ENCODE measurements around the gene GAK. TPM values are rescaled to one million over a fixed set of nuclear protein-coding genes. Genes with fewer than 3 reads are reported as not detected.

GAK gene
- total RNA-seq, 1 experiment from 2014 or later = 81.1 TPM

DNA sequence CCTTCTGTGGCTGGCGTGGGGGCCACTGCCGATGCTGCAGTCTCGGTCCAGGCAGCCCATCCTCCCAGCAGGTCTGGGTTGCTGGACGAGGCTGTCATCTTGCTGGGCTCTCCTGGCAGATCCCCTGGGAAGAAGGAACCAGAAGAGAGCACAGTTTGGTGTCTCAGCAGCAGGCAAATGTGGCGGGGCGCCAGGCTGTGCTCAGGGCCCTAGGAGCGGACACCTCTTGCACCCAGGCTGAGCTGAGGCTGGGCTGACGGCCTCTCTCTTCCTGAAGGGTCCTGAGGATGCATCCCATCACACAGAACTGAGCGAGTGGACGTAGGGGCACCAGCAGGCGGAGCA is 67.0 kb downstream of the GAK start:
- Histone ChIP-seq H3K27me3 (no peaks in the 10 kb centered on the region), H3K27ac (no peak overlapping the region), H3K36me3 (peaks cover 62% of the 10 kb centered on the region), H3K4me3 (no peak overlapping the region), H3K9me3 (replicated peaks) (no peaks in the 10 kb centered on the region), H3K4me1 (peaks cover 1% of the 10 kb centered on the region; the same call in 1 of the 2 replicates)
- no peak for DNase-seq

- no peaks in the 10 kb centered on the region for H3K4me1 ChIP-seq
- no peak for DNase-seq
- H3K4me3 ChIP-seq = no peak overlapping the region
- H3K27me3 ChIP-seq = no peaks in the 10 kb centered on the region
- no peak overlapping the region for H3K27ac ChIP-seq
- peaks cover 65% of the 10 kb centered on the region for H3K36me3 ChIP-seq
- H3K9me3 ChIP-seq (replicated peaks) = no peaks in the 10 kb centered on the region
These were observed 67.5 kb downstream of the GAK start for GRCh38 chr4:864456-865120.

DNA sequence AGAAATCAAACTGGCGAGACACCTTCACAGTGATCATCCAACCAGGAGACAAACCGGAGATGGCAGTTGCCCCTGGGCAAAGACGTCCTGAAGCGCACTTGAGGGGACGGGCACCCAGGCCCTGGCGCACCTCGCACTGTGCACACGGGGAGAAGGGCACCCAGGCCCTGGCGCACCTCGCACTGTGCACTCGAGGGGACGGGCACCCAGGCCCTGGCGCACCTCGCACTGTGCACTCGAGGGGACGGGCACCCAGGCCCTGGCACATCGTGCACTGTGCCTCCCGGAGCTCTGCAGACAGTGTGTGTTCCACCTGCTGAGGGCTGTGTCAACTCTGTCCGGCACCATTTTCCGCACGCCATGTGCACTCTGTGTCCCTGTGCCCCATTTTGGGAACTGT is 71.6 kb downstream of the GAK start:
- Histone ChIP-seq H3K4me1 (no peaks in the 10 kb centered on the region), H3K4me3 (no peak overlapping the region), H3K36me3 (peaks cover 73% of the 10 kb centered on the region), H3K9me3 (replicated peaks) (peaks cover 6% of the 10 kb centered on the region), H3K27ac (no peak overlapping the region), H3K27me3 (no peaks in the 10 kb centered on the region)
- DNase-seq = no peak

DNA sequence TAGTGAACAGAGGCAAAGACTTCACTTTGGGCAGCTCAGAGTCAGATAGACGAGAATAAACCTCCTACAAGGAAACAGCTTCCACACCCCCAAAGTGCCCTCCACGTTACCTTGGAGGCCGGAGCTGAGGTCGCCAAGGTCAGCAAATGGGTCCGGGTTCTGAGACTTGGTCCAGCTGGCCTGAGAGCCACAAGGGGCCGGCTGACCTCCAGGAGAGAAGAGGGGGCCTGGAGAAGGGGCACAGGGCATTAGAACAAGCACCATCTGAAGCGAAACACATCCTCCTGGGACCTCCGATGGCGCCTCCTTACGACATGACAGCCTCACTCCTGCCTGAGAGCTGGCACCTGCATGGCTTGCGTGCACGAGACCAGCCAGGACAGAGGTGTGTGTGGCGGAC is 72.6 kb downstream of the GAK start:
- H3K27ac ChIP-seq = no peak overlapping the region
- H3K4me1 ChIP-seq = no peaks in the 10 kb centered on the region
- peaks cover 9% of the 10 kb centered on the region for H3K9me3 ChIP-seq (replicated peaks)
- no peak for DNase-seq
- H3K36me3 ChIP-seq = peaks cover 75% of the 10 kb centered on the region
- H3K27me3 ChIP-seq = no peaks in the 10 kb centered on the region
- no peak overlapping the region for H3K4me3 ChIP-seq

DNA sequence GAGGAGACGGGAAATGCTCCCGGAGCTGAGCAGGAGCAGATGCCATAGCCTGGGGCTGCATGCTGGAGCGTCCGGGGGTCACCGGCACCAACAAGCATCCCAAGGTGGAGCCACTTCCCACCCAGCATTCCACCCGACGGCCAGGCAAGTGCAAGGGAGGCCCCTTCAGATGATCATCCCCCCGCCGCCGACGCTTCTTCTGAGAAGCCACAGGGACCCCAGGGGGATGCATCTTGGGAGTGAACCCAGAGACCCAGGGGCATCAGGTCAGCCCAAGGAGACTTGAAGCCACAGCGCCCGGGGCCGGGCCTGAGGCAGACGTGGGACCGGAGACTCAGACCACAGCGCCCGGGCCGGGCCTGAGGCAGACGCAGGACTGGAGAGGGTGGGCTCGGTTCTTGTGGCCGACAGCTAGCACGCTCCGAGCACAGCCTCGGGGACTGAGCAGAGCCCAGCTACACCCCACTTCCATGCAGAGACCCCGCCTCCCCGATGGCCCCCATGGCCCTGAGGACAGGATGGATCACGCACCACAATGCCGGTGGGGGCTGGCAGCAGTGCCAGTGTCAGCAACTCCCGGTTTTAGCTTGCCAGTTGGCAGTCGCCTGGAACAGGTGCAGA is 73.2 kb downstream of the GAK start:
- H3K27me3 ChIP-seq = no peaks in the 10 kb centered on the region
- DNase-seq = no peak
- H3K36me3 ChIP-seq = peaks cover 75% of the 10 kb centered on the region
- H3K27ac ChIP-seq = no peak overlapping the region
- no peak overlapping the region for H3K4me3 ChIP-seq
- H3K9me3 ChIP-seq (replicated peaks) = peaks cover 9% of the 10 kb centered on the region
- no peaks in the 10 kb centered on the region for H3K4me1 ChIP-seq

DNA sequence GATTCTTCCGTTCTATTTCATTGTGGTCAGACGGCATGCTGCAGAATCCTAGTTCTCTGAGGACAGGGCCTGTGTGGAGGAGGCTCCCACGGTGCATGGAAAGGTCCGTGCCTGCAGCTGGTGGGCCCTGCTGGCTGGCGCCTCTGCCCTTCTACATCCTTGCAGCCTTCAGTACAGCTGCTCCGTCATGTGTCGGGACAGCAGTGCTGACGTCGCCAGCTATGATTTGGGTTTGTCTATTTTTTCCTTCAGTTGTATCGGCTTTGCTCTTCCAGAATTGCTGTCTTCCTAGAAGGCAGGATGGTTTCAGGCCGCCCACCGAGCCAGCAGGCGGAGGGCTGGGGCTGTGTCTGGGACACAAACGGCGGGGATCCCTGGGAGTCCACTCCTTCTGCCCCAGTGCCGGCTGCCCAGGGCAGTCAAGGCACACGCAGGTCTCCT is 74.1 kb downstream of the GAK start:
- no peak overlapping the region for H3K4me3 ChIP-seq
- H3K9me3 ChIP-seq (replicated peaks) = peaks cover 9% of the 10 kb centered on the region
- no peak overlapping the region for H3K27ac ChIP-seq
- H3K4me1 ChIP-seq = no peaks in the 10 kb centered on the region
- no peak for DNase-seq
- H3K27me3 ChIP-seq = no peaks in the 10 kb centered on the region
- peaks cover 72% of the 10 kb centered on the region for H3K36me3 ChIP-seq

- peaks cover 9% of the 10 kb centered on the region for H3K9me3 ChIP-seq (replicated peaks)
- DNase-seq = no peak
- H3K36me3 ChIP-seq = peaks cover 67% of the 10 kb centered on the region
- H3K4me3 ChIP-seq = no peak overlapping the region
- no peaks in the 10 kb centered on the region for H3K27me3 ChIP-seq
- no peak overlapping the region for H3K27ac ChIP-seq
- H3K4me1 ChIP-seq = no peaks in the 10 kb centered on the region
These were observed 74.7 kb downstream of the GAK start for GRCh38 chr4:857461-857860.

GRCh38 chr4:856225-856901 is 75.8 kb downstream of the GAK start:
- Histone ChIP-seq H3K27ac (no peak overlapping the region), H3K36me3 (peaks cover 66% of the 10 kb centered on the region), H3K4me3 (no peak overlapping the region), H3K27me3 (no peaks in the 10 kb centered on the region), H3K9me3 (replicated peaks) (peaks cover 9% of the 10 kb centered on the region), H3K4me1 (no peaks in the 10 kb centered on the region)
- peak; percentile 30 to 31 for DNase-seq

GRCh38 chr4:855880-856224 is 76.3 kb downstream of the GAK start:
- no peaks in the 10 kb centered on the region for H3K27me3 ChIP-seq

DNA sequence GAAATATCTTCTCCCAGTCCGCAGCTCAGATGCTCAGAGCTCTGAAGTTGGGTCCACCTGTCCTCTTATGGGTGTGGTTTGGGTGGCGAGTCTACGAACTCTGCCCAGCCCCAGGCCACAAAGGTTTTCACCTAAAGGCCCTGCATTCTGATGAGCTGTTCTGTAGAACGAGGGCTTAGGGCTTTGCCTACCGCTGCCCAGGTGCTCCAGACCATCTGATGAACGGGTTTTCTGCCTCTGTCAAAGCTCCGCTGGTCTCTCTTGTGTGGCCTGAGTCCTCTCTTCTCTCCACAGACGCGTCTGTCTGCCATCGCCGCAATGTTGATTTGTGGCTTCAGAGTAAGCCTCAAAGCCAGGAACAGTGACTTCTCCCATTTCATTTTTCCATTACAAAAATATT is 77.8 kb downstream of the GAK start:
- no peak overlapping the region for H3K27ac ChIP-seq
- no peaks in the 10 kb centered on the region for H3K27me3 ChIP-seq
- DNase-seq = no peak
- H3K9me3 ChIP-seq (replicated peaks) = peaks cover 9% of the 10 kb centered on the region
- no peak overlapping the region for H3K4me3 ChIP-seq
- peaks cover 67% of the 10 kb centered on the region for H3K36me3 ChIP-seq
- no peaks in the 10 kb centered on the region for H3K4me1 ChIP-seq

More at GRCh38 chr4:855880-856224, 76.3 kb downstream of the GAK start:
- H3K27ac ChIP-seq = no peak overlapping the region
- H3K36me3 ChIP-seq = peaks cover 66% of the 10 kb centered on the region
- H3K4me1 ChIP-seq = no peaks in the 10 kb centered on the region
- DNase-seq = no peak
- H3K4me3 ChIP-seq = no peak overlapping the region
- peaks cover 9% of the 10 kb centered on the region for H3K9me3 ChIP-seq (replicated peaks)

DNA sequence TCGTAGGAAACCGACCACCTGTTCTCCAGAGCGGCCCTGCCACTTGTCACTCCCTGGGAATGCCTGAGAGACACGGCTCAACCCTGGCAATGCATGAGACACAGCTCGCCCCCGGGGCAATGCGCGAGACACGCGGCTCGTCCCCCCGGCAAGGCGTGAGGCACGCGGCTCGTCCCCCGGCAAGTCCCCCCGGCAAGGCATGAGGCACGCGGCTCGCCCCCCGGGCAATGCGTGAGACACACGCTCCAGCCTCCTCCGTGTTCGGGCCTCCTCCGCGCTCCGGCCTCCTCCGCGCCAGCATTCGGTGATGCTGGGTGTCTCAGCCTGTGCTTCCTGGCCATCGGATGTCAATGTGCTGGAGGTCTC is 78.7 kb downstream of the GAK start:
- H3K4me1 ChIP-seq = no peaks in the 10 kb centered on the region
- H3K36me3 ChIP-seq = peaks cover 66% of the 10 kb centered on the region
- H3K27me3 ChIP-seq = no peaks in the 10 kb centered on the region
- DNase-seq = no peak
- H3K27ac ChIP-seq = no peak overlapping the region
- peaks cover 9% of the 10 kb centered on the region for H3K9me3 ChIP-seq (replicated peaks)
- H3K4me3 ChIP-seq = no peak overlapping the region

GRCh38 chr4:851701-852430 is 80.2 kb downstream of the GAK start:
- Histone ChIP-seq H3K4me1 (no peaks in the 10 kb centered on the region), H3K27ac (no peak overlapping the region), H3K36me3 (peaks cover 54% of the 10 kb centered on the region), H3K4me3 (no peak overlapping the region), H3K9me3 (replicated peaks) (peaks cover 5% of the 10 kb centered on the region), H3K27me3 (no peaks in the 10 kb centered on the region)
- no peak for DNase-seq

DNA sequence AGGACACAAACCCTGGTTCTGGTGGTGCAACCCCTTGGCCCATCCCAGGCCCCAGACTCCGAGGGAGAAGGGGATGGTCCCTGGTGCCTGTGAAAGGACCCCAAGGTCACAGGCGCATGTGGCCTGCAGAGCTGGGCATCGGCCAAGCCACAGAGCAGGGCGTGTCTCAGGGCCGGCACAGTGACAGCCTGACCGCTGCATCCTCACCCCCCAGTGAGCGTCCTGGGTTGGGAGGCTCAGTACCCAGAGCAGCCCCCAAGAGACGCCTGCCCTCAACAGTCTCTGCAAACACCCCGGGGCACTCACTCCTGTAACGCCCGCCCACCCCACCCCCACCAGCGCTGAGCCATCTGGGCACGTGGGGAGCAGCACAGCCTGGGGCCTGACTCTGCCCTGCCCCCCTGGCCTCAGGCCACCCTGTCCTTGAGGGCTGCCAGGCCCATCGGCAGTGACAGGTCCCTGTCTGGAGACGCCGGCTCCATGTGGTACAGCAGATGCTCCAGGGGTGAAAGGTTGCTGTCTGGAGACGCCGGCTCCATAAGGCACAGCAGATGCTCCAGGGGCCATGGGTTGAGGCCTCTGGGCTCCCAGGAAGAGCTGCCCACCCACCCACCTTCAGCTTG is 81.7 kb downstream of the GAK start:
- DNase-seq = no peak
- Histone ChIP-seq H3K4me1 (no peaks in the 10 kb centered on the region), H3K27me3 (no peaks in the 10 kb centered on the region), H3K4me3 (no peak overlapping the region), H3K36me3 (peaks cover 51% of the 10 kb centered on the region), H3K9me3 (replicated peaks) (peaks cover 1% of the 10 kb centered on the region; the same call in 1 of the 2 replicates), H3K27ac (no peak overlapping the region)

GRCh38 chr4:849478-850175 is 82.5 kb downstream of the GAK start:
- Histone ChIP-seq H3K27me3 (no peaks in the 10 kb centered on the region), H3K9me3 (replicated peaks) (no peaks in the 10 kb centered on the region), H3K36me3 (peaks cover 44% of the 10 kb centered on the region), H3K4me1 (no peaks in the 10 kb centered on the region), H3K27ac (no peak overlapping the region), H3K4me3 (no peak overlapping the region)
- DNase-seq = no peak
